Activated CD8-positive, alpha-beta memory T cell treated with anti-CD3 and anti-CD28 coated beads, Interleukin-2, amount 50 U/mL, for 24 hours (primary cell): ENCODE results near the gene GOT1.

Experiments
- DNase-seq: peaks from one replicate; pipeline ENCODE4 v3.0.0-alpha.2; 2020; ENCODE audit errors: extremely low read depth

The GOT1 gene

GRCh38 chr10:99430451-99431189 lies at the start of gene GOT1:
GOT1 (minus strand) TSS chr10:99430624; CDS start chr10:99430565, 59 bp downstream.
- DNase-seq, result peak; percentile 91

GRCh38 chr10:99470327-99470726 lies 39.9 kb upstream of the GOT1 start:
- DNase-seq, result no peak

- DNase-seq, result no peak
Observed at GRCh38 chr10:99467236-99467999, 37.0 kb upstream of the GOT1 start.

- DNase-seq, result no peak
Observed at GRCh38 chr10:99466632-99467223, 36.3 kb upstream of the GOT1 start.

GRCh38 chr10:99461230-99461629 lies 30.8 kb upstream of the GOT1 start:
- no peak for DNase-seq

GRCh38 chr10:99460070-99460469 lies 29.6 kb upstream of the GOT1 start:
- DNase-seq, result no peak

- no peak for DNase-seq
Observed at GRCh38 chr10:99459217-99459616, 28.8 kb upstream of the GOT1 start.

GRCh38 chr10:99457813-99458212 lies 27.4 kb upstream of the GOT1 start:
- DNase-seq, result no peak

- DNase-seq, result no peak
Observed at GRCh38 chr10:99456931-99457288, 26.5 kb upstream of the GOT1 start.

- DNase-seq, result no peak
Observed at GRCh38 chr10:99456207-99456930, 25.9 kb upstream of the GOT1 start.

- DNase-seq, result no peak
Observed at GRCh38 chr10:99451981-99452380, 21.6 kb upstream of the GOT1 start.

GRCh38 chr10:99451499-99451788 lies 21.0 kb upstream of the GOT1 start:
- no peak for DNase-seq

- no peak for DNase-seq
Observed at GRCh38 chr10:99450624-99451498, 20.4 kb upstream of the GOT1 start.

GRCh38 chr10:99450156-99450555 lies 19.7 kb upstream of the GOT1 start:
- DNase-seq, result no peak

GRCh38 chr10:99449023-99449422 lies 18.6 kb upstream of the GOT1 start:
- DNase-seq, result no peak

- no peak for DNase-seq
Observed at GRCh38 chr10:99444383-99445045, 14.1 kb upstream of the GOT1 start.

GRCh38 chr10:99443500-99443899 lies 13.1 kb upstream of the GOT1 start:
- DNase-seq, result no peak

GRCh38 chr10:99442394-99442793 lies 12.0 kb upstream of the GOT1 start:
- no peak for DNase-seq

- DNase-seq, result no peak
Observed at GRCh38 chr10:99438890-99439289, 8.5 kb upstream of the GOT1 start.

- no peak for DNase-seq
Observed at GRCh38 chr10:99435986-99436638, 5.7 kb upstream of the GOT1 start.
